ENCODE data around the gene PRKCA.

Gene PRKCA

DNA sequence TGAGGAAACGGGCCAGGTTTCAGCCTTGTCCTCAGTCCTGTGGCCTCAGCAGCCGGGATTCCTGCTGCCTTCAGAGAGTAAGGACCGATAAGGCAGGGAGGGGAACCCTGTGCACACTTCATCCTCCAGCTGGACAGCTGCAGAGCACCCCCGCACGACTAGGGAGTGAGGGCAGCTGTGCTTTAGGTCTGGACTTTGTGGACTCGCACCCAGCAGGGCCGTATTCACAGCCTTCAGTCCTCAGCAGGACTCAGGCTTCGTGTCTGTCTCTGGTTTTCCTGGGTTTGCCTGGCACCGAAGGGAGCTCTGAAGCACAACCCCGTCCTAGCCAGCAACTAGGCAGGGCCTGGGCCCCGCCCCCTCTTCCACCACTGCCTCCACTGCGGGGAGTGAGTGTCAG lies 486.7 kb downstream of the PRKCA start:
- no peak for DNase-seq

DNA sequence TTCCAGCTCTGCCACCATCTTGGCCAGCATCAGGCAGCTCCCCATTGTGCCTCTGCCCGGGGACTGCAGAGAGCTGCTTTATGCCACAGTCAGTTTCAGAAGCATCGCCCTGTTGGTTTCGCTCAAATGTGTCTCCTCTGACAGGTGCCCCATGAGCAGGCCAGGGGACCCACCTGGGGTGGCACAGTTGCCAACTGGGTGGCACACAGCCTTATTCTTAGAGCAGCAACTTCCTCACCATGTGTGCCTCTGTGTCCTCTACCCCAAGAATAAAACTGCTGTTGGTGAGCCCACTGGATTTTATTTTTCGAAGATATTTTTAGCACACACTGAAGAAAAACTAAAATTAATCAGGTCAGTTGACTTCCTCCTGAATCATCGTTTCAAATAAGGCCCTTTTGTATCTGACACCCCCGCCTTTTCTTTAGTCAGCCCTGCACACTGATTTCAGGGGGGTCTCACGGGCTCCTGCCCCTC lies 487.6 kb downstream of the PRKCA start:
- DNase-seq = no peak

DNA sequence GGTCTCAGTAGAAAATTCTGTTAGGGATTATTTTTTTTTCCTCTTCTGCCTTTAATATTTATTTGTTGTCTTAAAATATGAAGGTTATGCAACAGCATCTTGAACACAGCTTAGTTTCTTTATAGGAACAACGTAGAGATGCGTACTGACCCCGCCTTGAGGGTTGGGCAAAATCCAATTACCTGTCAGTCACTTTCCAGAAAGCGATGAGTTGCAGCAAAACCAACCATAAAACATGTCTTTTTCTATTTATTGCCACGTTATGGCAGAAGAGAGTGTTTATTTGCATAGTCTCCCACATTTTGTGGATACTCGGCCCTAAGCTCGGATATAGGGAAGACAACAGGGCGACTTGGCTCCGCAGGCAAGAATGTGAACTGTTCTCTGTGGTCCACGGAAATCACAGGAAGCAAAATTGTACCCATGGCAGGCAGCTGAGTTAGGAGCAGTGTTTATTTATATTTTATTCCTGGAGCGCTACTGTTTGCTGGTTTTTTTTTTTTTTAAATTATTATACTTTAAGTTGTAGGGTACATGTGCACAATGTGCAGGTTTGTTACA lies 488.2 kb downstream of the PRKCA start:
- no peak for DNase-seq

DNA sequence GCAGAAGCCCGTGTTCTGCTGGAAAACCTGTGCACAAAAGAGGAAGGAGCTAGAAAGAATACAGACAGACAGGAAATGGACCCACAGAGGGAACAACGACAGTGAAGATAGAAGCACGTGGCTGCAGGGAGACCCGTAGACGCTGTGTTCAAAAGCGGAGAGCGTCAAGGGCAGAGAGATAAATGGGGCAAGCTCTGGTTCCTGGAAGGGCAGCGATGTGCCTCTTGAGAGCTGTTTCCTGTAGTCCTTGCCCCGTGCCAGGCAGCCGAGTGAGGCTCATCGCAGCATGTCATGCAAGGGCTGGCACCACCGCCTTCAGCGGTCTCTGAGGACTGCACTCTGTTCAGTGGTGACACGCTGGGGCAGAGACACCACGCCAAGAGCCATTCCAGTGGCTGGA lies 488.9 kb downstream of the PRKCA start:
- DNase-seq = no peak

DNA sequence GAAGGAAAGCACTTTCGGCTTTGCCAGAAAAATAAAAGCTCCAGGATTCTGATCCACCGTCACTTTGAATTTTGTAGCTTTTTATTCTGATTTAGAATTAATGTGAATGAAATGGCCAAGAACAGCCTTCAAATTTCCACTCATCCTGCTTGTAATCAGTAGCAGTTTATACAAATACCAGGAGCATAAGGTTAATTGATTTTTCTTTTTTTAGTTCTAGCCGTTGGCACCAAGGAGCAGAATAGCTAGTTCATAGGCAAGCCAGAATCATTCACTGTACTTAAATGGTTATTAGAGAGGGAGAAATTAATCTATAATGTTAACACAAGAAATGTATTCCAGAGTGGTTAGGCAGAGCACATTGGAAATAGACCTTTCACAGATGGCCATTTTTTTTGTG lies 491.4 kb downstream of the PRKCA start:
- DNase-seq = no peak

DNA sequence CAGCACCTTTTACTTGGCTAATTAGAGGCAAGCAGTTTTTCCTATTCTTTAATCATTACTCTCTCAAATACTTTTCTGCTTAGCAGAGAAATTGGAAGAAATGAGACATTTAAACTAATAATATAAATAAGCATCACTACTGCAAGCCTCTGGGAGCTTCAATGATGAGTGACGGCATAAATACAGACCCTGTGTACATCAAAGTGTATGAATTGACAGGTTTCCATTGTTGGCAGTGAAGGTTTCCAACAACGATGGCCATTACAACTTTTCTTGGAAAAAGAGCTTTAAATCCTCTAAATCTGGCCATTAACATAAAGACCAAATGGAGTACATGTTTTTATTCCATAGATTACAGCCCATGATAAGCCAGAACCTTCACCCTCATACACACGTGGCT lies 493.1 kb downstream of the PRKCA start:
- DNase-seq = no peak

DNA sequence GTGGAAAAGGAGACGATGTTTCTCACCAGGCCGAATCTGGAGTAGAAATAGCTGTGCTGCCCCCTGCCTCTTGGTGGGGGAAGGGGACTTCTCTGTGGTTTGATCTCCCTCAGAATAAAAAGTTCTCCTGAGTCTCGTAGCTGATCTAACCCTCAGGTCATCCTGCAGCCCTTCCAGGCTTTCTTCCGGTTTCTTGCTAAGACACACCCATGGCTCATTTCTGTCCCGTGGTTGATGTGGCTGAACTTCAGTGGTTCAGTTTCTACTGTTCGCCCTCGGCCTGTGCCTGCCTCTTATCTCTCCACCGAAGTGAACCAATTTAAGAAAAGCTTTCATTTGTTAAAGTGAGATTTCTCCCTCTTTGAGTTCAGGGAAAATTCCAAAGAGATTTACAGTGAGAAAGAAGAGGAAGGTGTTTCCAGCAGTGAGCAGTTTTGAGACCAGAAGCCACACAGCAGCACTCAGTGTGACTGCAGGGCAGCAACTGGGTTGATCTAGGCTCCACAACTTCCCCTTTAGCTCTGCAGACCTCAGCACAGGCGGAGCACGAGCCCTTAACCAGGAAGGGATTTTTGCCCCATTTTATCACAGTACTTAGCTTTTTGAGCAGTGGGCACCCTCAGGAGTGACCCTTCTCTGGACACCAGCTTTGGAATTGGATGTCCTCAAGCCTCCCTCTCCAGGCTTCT lies 497.6 kb downstream of the PRKCA start:
- no peak for DNase-seq

DNA sequence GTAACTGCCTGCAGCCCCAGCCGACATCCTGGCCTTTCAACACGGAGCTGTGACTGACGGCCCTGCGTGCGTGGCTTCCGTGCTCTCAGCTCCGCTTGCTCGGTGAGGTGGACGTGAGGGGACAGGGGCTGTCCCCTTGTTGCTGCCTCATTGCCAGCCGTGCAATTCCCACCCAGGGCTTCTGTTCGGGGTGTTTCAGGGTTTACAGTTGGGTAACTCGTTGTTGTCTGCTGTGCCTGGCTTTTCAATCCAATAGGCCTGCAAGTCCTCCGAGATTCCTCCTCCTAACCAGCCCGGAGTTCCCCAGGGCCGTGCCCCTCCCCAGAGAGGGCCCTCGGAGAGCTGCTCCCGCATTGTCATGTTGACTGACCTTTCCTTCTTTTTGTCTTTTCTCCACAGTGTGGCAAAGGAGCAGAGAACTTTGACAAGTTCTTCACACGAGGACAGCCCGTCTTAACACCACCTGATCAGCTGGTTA lies 501.1 kb downstream of the PRKCA start:
- DNase-seq = no peak

DNA sequence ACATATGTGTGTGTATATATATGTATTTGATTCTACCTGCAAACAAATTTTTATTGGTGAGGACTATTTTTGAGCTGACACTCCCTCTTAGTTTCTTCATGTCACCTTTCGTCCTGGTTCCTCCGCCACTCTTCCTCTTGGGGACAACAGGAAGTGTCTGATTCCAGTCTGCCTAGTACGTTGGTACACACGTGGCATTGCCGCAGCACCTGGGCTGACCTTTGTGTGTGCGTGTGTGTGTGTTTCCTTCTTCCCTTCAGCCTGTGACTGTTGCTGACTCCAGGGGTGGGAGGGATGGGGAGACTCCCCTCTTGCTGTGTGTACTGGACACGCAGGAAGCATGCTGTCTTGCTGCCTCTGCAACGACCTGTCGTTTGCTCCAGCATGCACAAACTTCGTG lies 503.2 kb downstream of the PRKCA start:
- DNase-seq = no peak

DNA sequence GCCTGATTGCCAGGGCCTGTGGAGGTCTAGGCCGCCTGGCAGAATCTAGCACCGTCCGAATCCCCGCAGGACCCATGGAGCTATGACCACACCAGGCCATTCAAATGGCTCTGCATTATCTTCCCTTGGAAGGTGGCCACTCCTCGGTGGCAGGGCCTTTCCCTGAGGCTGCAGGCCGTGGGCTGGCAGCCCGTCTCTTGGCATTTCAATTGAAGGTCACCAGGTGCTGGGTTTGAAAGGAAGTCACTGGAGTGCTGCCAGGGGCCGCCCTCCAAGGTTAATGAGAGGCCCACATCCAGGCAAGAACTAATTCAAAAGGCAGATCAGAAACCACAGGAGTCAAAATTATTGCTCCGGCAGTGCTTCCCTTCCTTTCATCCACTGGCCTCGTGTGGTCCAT lies 504.8 kb downstream of the PRKCA start:
- DNase-seq = no peak

DNA sequence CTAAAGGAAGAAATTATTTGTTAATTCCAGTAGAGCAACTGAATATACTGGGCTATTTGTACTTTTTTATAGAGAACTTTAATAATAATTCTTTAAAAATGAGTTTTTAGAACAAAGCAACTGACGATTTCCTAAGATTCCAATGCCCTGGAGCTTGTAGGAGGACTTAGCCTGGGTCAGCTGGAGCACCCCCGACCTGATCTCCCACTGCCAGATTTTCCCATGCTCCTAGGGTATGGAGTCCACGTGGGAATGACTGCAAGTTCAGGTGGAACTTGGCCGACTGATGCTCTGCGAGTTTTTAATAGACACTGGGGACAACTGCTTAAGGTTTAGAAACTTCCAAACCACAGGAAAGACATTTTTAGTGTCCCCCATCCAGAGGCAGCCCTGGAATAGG lies 507.0 kb downstream of the PRKCA start:
- DNase-seq = no peak

DNA sequence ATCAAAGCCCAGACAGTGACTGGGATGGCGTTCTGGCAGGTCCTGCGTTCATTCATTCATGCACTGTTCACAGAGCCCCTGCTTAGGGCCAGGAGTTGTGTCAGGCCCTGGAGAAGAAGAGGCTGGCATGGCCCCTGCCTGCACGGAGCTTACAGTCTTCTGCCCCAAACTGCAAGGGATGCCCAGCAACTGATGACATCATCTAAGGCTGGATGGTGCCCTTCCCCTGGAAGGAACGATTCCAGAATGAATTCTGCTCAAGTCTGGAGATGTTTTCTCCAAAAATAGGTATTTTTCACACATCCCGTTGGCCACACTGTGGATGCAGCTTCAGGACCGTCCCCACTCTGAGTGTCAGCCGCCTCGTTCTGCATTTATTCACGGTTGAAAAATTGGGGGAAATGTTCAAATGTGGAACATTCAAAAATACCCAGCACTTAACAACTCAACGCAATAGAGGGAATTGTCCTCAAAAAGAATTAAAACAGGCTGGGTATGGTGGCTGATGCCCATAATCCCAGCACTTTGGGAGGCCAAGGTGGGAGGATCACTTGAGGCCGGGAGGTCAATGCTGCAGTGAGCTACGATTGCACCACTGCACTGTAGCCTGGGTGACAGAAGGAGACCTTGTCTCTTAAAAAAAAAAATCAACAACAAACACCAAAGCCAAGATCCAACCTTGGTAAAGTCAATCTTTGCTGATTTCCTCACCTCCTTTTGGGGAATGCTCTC lies 508.7 kb downstream of the PRKCA start:
- no peak for DNase-seq

DNA sequence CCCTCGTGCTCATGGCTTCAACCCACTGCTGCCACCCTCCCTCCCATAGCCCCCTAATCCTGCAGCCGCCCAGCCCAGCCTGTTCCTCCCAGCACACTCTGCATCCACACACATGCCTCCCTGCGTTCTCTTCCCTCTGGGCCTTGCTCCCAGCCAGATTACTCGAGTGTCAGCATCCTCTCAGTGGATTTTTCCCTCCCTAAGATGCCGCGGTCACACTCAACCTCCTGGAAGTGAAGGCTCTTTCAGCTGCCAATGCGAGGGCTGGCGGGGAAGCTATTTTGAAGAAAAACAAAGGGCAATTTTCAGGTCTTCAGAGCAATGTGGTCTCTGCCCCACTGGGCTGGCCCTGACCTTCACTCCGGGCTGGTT lies 509.3 kb downstream of the PRKCA start:
- no peak for DNase-seq

DNA sequence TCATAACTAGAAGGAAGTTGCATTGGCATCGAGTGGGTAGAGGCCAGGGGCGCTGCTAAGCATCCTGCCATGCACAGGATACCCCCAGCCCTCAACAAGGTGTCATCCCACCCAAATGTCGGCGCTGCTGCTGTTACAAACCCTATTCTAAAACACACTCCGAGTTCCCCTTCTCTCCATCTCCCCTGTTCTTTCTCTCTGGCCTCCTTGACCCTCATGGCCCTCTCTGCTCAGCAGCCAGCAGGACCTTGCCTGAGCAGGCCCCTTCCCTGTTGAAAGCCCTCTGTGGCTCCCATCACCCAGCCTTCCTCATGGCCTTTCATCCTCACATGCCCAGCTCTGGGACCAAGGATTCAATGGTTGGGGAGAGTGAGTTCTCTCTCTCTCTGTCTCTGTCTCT lies 510.2 kb downstream of the PRKCA start:
- no peak for DNase-seq

DNA sequence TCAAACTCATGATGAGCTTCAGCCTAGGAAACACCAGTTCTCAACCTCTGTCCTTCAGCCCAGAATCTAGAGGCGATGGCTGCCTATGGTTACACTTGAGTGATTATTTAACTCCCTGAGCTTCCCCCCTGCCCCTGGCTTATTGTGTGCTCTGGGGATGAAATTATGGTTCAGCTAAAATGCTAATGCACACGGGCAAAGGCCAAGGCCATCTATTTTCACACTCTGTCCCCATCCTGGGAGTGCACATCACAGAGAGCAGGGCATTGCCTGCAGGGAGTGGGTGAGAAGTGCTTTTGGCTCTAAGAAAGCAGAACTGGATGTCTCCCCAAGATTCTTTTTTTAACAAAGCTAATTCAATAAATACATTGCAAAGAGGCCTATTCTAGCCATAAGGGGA lies 510.9 kb downstream of the PRKCA start:
- DNase-seq = no peak

DNA sequence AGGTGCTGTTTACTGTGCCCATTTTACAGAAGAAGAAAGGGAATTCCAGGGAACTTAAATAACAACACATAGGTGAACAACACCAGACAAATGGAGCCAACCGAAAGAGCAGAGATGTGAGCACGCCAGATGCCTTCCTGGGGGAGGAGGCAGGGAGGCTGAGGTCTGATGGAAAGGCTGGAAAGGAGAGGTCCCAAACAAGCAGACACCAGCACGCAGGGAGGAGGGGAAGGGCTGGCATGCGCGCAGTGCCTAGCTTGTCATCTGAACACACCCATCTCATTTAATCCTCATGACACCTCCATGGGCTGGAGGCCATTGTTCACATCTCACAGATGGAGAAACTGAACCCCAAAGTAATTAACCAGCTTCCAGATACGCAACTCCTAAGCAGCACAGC lies 511.6 kb downstream of the PRKCA start:
- no peak for DNase-seq

DNA sequence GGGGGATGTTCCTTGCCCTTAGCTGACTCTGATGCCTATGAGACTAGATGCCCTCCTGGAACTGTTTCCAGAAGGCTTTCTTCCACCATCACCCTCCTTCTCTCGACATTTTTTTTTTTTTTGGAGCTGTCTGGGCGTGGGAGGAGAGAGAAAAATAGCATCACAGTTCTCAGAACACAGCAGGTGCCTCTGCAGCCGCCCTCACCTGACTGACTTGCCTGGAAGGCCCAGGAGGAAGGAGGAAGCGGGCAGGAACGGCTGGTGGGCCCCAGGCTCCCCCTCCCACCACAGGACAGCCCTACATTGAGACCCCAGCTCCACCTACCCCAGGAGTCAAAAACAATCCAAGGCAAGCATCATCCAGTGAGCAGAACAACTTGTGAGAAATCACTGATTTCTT lies 512.2 kb downstream of the PRKCA start:
- no peak for DNase-seq

DNA sequence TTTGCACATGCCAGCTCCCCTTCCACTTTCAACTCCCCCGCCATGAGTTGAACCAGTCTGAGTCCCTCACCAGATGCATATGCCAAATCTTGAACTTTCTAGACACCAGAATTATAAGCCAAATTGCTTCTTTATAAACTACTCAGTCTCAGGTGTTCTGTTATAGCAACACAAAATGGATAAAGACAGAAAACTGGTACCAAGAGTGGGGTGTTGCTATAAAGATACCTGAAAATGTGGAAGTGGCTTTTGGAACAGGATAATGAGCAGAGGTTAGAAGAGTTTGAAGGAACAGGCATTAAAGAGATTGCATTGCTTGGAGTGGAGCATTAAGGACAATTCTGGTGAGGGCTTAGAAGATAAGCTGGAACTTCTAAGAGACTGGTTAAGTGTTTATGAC lies 515.3 kb downstream of the PRKCA start:
- no peak for DNase-seq

DNA sequence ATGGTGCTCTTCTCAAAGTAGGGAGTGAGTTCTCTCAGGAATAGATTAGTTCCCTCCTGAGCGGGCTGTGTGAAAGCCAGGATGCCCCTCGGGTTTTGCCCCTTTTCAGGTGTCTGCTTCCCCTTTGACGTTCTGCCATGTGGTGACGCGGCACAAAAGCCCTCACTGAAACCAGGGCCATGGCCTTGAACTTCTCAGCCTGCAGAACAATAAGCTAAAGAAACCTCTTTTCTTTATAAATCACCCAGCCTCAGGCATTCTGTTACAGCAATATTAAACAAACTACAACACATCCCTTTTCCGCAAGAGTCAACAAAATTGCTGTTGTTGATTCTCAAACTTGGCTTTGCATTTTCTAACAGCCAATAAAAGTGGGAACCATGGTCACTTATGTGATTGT lies 517.1 kb downstream of the PRKCA start:
- DNase-seq = no peak

DNA sequence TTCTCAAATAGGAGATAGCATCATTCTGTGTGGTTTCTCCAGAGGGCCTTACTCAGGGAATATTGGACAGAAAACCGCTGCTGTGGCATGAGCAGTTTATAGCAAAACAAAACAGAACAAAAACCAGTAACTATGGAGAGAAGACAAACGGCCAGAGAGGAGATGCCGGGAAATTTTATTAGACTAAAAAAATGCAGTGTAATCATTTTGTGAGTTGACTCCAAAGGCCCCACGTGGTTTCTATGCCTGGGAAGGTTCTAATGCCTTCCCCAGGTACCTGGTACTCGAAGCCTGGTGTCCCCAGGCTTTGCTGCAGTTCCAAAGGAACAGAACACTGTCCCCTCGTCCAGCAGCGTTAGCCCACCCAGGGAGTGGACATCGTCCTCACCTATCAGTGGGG lies 519.6 kb downstream of the PRKCA start:
- no peak for DNase-seq

DNA sequence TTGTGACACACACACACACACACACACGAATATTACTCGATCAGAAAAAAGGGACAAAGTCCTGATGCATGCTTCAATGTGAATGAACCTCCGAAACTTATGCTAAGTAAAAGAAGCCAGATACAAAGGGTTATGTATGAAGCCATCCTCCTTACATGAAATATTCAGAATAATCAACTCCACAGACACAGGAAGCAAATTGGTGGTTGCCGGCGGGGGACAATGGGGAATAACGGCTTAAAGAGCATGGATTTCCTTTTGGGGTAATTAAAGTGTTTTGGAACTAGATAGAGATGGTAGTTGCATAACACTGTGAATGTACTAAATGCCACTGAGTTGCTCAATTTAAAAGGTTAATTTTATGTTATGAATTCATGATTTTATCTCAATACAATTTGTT lies 524.4 kb downstream of the PRKCA start:
- no peak for DNase-seq

DNA sequence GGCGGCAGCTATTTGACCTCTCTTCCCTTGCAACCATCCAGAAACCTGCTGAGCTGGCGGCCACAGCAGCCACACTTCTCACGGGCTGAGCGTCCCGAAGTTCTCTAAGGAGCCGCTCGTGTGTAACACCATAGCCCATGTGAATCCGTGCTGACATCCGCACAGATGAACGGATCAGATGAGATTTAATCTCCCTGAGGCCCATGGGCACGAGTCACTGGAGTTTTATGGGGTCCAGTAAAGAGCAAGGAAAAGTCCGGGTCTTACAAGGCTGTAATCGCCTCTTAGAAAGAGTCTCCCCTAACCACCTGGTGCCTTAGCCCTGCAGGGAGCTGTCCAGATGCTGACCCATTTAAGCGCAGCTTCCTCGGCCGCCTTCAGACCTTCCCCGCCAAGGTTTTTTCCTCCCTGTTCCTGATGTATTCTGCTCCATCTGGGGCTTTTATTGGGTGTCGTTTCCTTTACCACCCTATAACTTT lies 527.0 kb downstream of the PRKCA start:
- DNase-seq = peak in 1 of 2 experiments; percentile 38

DNA sequence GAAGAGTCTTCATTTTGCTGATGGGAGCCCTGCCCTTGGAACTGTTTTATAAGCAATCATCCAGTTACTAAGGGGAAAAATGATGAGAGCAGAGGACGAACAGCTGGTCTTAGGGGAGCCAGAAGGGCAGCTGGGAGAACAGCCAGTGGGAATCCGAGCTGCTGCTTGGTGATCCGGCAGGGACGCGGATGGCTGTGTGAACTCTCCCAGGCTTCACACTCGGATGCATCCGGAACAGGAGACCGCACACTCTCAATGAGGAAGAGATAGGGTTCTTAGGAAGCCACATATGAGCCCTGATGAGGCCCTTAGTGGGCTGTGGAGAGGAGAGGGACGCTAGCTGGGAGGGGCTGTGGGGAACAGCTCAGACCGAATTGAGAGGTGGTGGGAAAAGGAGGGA lies 527.5 kb downstream of the PRKCA start:
- DNase-seq = no peak

DNA sequence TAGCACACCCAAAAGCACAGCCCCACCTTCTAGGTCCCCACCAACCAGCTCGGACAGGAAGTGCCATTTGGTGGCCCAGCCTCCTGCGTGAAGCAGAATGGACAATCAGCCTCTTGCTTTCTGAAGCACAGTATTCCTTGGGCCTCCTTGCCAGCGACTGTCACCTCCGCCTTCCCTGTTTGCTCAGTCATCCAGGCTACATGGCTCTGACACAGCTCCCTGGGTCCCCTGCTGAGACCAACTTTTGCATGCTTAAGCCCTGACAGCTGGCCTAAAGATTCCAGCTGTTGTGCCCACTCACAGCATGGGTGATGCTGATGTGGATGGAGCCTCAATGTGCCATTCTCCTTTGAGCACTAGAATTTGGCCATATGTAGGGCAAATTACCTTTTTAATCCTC lies 528.0 kb downstream of the PRKCA start:
- no peak for DNase-seq

Measured in activated CD4-positive, alpha-beta T cell treated with anti-CD3 and anti-CD28 coated beads, Interleukin-2, amount 50 U/mL, for 48 hours (primary cell).